H9 (cell line): Measurements from ENCODE around the gene IQGAP3. TPM values are rescaled to one million over a fixed set of nuclear protein-coding genes. Genes with fewer than 3 reads are reported as not detected.

Experiments
- DNase-seq: peaks from one replicate; pipeline ENCODE4 v3.0.0-alpha.2; 2017
- H2AFZ ChIP-seq: one replicate; pipeline ENCODE4 v1.6.1; 2013; ENCODE audit warnings: mild to moderate bottlenecking, low read length, control low read depth, moderate library complexity
- H2AK5ac ChIP-seq: 2 replicates; pipeline ENCODE4 v1.6.1; 2013; ENCODE audit warnings: low read length, control low read depth, mixed read lengths; ENCODE audit not compliant: insufficient read length
- H2BK120ac ChIP-seq: one replicate; pipeline ENCODE4 v1.6.1; 2013; ENCODE audit warnings: low read depth, mild to moderate bottlenecking, low read length, control low read depth, inconsistent platforms; ENCODE audit not compliant: poor library complexity, severe bottlenecking
- H2BK12ac ChIP-seq: 2 replicates; pipeline ENCODE4 v1.6.1; 2013; ENCODE audit warnings: low read length, control low read depth, mixed read lengths, low read depth; ENCODE audit not compliant: insufficient read length
- H2BK15ac ChIP-seq: 2 replicates; pipeline ENCODE4 v1.6.1; 2013; ENCODE audit warnings: low read depth, low read length, control low read depth
- H2BK20ac ChIP-seq: one replicate; pipeline ENCODE4 v1.6.1; 2013; ENCODE audit warnings: low read depth, mild to moderate bottlenecking, low read length, control low read depth, inconsistent platforms; ENCODE audit not compliant: poor library complexity, severe bottlenecking
- H2BK5ac ChIP-seq: 2 replicates; pipeline ENCODE4 v1.6.1; 2013; ENCODE audit warnings: low read length, control low read depth, mixed read lengths; ENCODE audit not compliant: insufficient read length
- H3K14ac ChIP-seq: 2 replicates; pipeline ENCODE4 v1.6.1; 2013; ENCODE audit warnings: low read length, control low read depth; ENCODE audit not compliant: insufficient read depth
- H3K18ac ChIP-seq: 2 replicates; pipeline ENCODE4 v1.6.1; 2013; ENCODE audit warnings: low read depth, mild to moderate bottlenecking, mixed read lengths, low read length, control low read depth; ENCODE audit not compliant: insufficient read length
- H3K23ac ChIP-seq: 2 replicates; pipeline ENCODE4 v1.6.1; 2013; ENCODE audit warnings: low read length, control low read depth, mixed read lengths, low read depth; ENCODE audit not compliant: insufficient read length
- H3K23me2 ChIP-seq: 2 replicates; pipeline ENCODE4 v1.6.1; 2013; ENCODE audit warnings: low read depth, mild to moderate bottlenecking, mixed read lengths, low read length, control low read depth; ENCODE audit not compliant: insufficient read length, poor library complexity, severe bottlenecking
- H3K27ac ChIP-seq: 2 replicates; pipeline ENCODE4 v1.5.1; 2013; ENCODE audit warnings: low read length, control low read depth, mixed read lengths, low read depth; ENCODE audit not compliant: insufficient read length
- H3K27me3 ChIP-seq: 2 replicates; pipeline ENCODE4 v1.6.1; 2013; ENCODE audit warnings: low read length, control low read depth, inconsistent platforms; ENCODE audit not compliant: insufficient read depth
- H3K4ac ChIP-seq: 2 replicates; pipeline ENCODE4 v1.6.1; 2013; ENCODE audit warnings: low read depth, mild to moderate bottlenecking, control low read depth, inconsistent platforms, low read length, moderate library complexity
- H3K4me1 ChIP-seq: 2 replicates; pipeline ENCODE4 v1.6.1; 2013; ENCODE audit warnings: low read length, control low read depth, inconsistent platforms; ENCODE audit not compliant: insufficient read depth
- H3K4me2 ChIP-seq: 2 replicates; pipeline ENCODE4 v1.6.1; 2013; ENCODE audit warnings: low read length, control low read depth, mixed read lengths; ENCODE audit not compliant: insufficient read length, insufficient read depth
- H3K56ac ChIP-seq: 2 replicates; pipeline ENCODE4 v1.6.1; 2013; ENCODE audit warnings: low read depth, mild to moderate bottlenecking, mixed read lengths, low read length, control low read depth; ENCODE audit not compliant: insufficient read length
- H3K79me1 ChIP-seq: 2 replicates; pipeline ENCODE4 v1.6.1; 2013; ENCODE audit warnings: low read depth, mild to moderate bottlenecking, moderate library complexity, low read length, control low read depth, inconsistent platforms; ENCODE audit not compliant: insufficient read depth, poor library complexity, severe bottlenecking
- H3K79me2 ChIP-seq: 2 replicates; pipeline ENCODE4 v1.6.1; 2013; ENCODE audit warnings: low read length, control low read depth, inconsistent platforms; ENCODE audit not compliant: insufficient read depth
- H3K9ac ChIP-seq: 2 replicates; pipeline ENCODE4 v1.6.1; 2013; ENCODE audit warnings: low read length, control low read depth, mixed read lengths; ENCODE audit not compliant: insufficient read length; ENCODE audit errors: extremely low read depth
- H3K9me3 ChIP-seq: one replicate; pipeline ENCODE4 v1.6.1; 2013; ENCODE audit warnings: low read depth, low read length, inconsistent platforms; ENCODE audit not compliant: control insufficient read depth
- H3T11ph ChIP-seq: one replicate; pipeline ENCODE4 v1.6.1; 2013; ENCODE audit warnings: mild to moderate bottlenecking, low read length, control low read depth, inconsistent platforms
- H4K20me1 ChIP-seq: one replicate; pipeline ENCODE4 v1.6.1; 2013; ENCODE audit not compliant: control insufficient read depth, insufficient read length, insufficient read depth
- H4K5ac ChIP-seq: 2 replicates; pipeline ENCODE4 v1.6.1; 2013; ENCODE audit warnings: low read depth, mild to moderate bottlenecking, mixed read lengths, low read length, control low read depth; ENCODE audit not compliant: insufficient read length
- H4K8ac ChIP-seq: replicated peaks from 2 replicates; pipeline ENCODE4 v1.6.1; 2013; ENCODE audit warnings: low read length, control low read depth, mixed read lengths, low read depth; ENCODE audit not compliant: insufficient read length
- H4K91ac ChIP-seq: 2 replicates; pipeline ENCODE4 v1.6.1; 2013; ENCODE audit warnings: low read depth, mild to moderate bottlenecking, moderate library complexity, mixed read lengths, low read length, control low read depth; ENCODE audit not compliant: insufficient read length
- H3K27ac Mint-ChIP-seq, 3 experiments: 2 replicates in 2 of 3; 3 replicates in 1 of 3; pipeline ENCODE4 v1.8.0; 2020 to 2021; ENCODE audit warnings: mixed read lengths in 3 of 3, mild to moderate bottlenecking in 1 of 3, moderate library complexity in 1 of 3
- H3K27me3 Mint-ChIP-seq: 2 replicates; pipeline ENCODE4 v1.8.0; 2021; ENCODE audit warnings: low read depth, mild to moderate bottlenecking, moderate library complexity, mixed read lengths
- H3K36me3 Mint-ChIP-seq, 3 experiments: 2 replicates in 2 of 3; 3 replicates in 1 of 3; pipeline ENCODE4 v1.8.0; 2020 to 2021; ENCODE audit warnings: low read depth in 3 of 3, mixed read lengths in 3 of 3; ENCODE audit not compliant: insufficient read depth in 1 of 3
- H3K4me1 Mint-ChIP-seq, 2 experiments: 2 replicates each; pipeline ENCODE4 v1.8.0; 2020; ENCODE audit warnings: mixed read lengths in 2 of 2
- H3K4me3 Mint-ChIP-seq, 2 experiments: 2 replicates in 1 of 2; 3 replicates in 1 of 2; pipeline ENCODE4 v1.8.0; 2020 to 2021; ENCODE audit warnings: mild to moderate bottlenecking in 2 of 2, mixed read lengths in 2 of 2, moderate library complexity in 1 of 2
- H3K9me3 Mint-ChIP-seq, 2 experiments: 2 replicates in 1 of 2; 3 replicates in 1 of 2; pipeline ENCODE4 v1.8.0; 2020; ENCODE audit warnings: mild to moderate bottlenecking in 2 of 2, mixed read lengths in 2 of 2, moderate library complexity in 1 of 2
- CTCF ChIP-seq: fragments of 200-600 bp; sonication (generic); conservative IDR thresholded peaks from 3 replicates; pipeline ENCODE4 v1.8.0; 2021; ENCODE audit warnings: antibody characterized with exemption, mild to moderate bottlenecking
- WGBS: extraction: QIAGEN DNeasy Blood & Tissue Kit; methylation state at CpG from one replicate; pipeline ENCODE4 v1.1.7; 2013; ENCODE audit warnings: missing lambda C conversion rate, low lambda C conversion rate, mixed read lengths; ENCODE audit not compliant: insufficient read length; ENCODE audit errors: extremely low coverage; 5-methylcytosine and 5-hydroxymethylcytosine counted together
- total RNA-seq: library from RNA; stranded (reverse); gene quantifications from 2 replicates; pipeline ENCODE4 v1.2.1, GENCODE V29; 2021

The IQGAP3 gene
- total RNA-seq, 1 experiment from 2014 or later = 24.5 TPM

- no peaks in the 10 kb centered on the region for H3K4me1 ChIP-seq
- Mint-ChIP-seq H3K27ac (no peak overlapping the region; a peak in 1 of 7 replicates), H3K9me3 (no peaks in the 10 kb centered on the region), H3K27me3 (no peaks in the 10 kb centered on the region), H3K4me3 (no peak overlapping the region), H3K36me3 (peaks cover 23 to 71% (median 64%) of the 10 kb centered on the region in 3 experiments), H3K4me1 (no peaks in the 10 kb centered on the region)
- H3K23ac ChIP-seq = no peak overlapping the region
- no peak overlapping the region for H2AK5ac ChIP-seq
- H4K20me1 ChIP-seq = no peaks in the 10 kb centered on the region
- no peak for TF ChIP-seq CTCF
- H3K4ac ChIP-seq = no peak overlapping the region
- H2BK120ac ChIP-seq = no peak overlapping the region
- no peak overlapping the region for H2BK15ac ChIP-seq
- H3K18ac ChIP-seq = no peak overlapping the region
- no peaks in the 10 kb centered on the region for H3K79me1 ChIP-seq
- no peak overlapping the region for H4K8ac ChIP-seq
- H2BK20ac ChIP-seq = no peak overlapping the region
- no peak overlapping the region for H2AFZ ChIP-seq
- no peaks in the 10 kb centered on the region for H3K79me2 ChIP-seq
- H2BK5ac ChIP-seq = no peak overlapping the region
- H4K5ac ChIP-seq = no peak overlapping the region
- no peaks in the 10 kb centered on the region for H3K23me2 ChIP-seq
- H3K9ac ChIP-seq = no peak overlapping the region
- no peaks in the 10 kb centered on the region for H3K27me3 ChIP-seq
- H3K56ac ChIP-seq = no peak overlapping the region
- WGBS = no CpG with 5 or more reads among the region's 5 CpGs
- H3K9me3 ChIP-seq = no peaks in the 10 kb centered on the region
- no peak for DNase-seq
- no peak overlapping the region for H3K27ac ChIP-seq
- no peak overlapping the region for H3K4me2 ChIP-seq
- H3K14ac ChIP-seq = no peak overlapping the region
- H3T11ph ChIP-seq = no peak overlapping the region
- no peak overlapping the region for H2BK12ac ChIP-seq
- no peak overlapping the region for H4K91ac ChIP-seq
Observed at GRCh38 chr1:156559797-156560385, 12.5 kb downstream of the IQGAP3 start.
